ENCODE results near the gene ATXN10.
"Not testable (repeated sequence)": the region's sequence is repeated elsewhere in the genome, so short reads cannot be mapped to it uniquely, and the experiment has no call there.

DNA sequence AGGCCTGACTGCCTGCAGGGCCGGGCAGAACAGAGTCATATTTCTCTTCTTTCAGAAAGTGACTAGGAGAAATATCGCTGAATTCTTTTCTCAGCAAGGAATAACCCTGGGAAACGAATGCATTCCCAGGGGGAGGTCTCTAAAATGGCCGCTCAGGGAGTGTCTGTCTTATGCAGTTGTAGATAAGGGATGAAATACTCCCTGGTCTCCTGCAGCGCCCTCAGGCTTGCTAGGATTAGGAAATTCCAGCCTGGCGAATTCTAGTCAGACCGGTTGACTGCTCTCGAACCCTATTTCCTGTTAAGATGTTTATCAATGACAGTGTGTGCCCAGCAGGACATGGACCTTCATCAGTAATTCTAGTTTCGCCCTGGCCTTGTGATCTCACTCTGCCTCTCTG lies 124.4 kb downstream of the ATXN10 start:
- TF ChIP-seq, protein P1, sequence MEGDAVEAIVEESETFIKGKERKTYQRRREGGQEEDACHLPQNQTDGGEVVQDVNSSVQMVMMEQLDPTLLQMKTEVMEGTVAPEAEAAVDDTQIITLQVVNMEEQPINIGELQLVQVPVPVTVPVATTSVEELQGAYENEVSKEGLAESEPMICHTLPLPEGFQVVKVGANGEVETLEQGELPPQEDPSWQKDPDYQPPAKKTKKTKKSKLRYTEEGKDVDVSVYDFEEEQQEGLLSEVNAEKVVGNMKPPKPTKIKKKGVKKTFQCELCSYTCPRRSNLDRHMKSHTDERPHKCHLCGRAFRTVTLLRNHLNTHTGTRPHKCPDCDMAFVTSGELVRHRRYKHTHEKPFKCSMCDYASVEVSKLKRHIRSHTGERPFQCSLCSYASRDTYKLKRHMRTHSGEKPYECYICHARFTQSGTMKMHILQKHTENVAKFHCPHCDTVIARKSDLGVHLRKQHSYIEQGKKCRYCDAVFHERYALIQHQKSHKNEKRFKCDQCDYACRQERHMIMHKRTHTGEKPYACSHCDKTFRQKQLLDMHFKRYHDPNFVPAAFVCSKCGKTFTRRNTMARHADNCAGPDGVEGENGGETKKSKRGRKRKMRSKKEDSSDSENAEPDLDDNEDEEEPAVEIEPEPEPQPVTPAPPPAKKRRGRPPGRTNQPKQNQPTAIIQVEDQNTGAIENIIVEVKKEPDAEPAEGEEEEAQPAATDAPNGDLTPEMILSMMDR (conservative IDR thresholded peaks at IDR 0.05 in 1 of 2, IDR thresholded peaks at IDR 0.05 in 1 of 2; ENCODE audit: low read depth in 1 of 2, low read length in 2 of 2), result not testable (repeated sequence)
- not testable (repeated sequence) for TF ChIP-seq EZH2 (IDR thresholded peaks at IDR 0.05; ENCODE audit: low read length, missing control alignments)

Measured in fibroblast of lung (primary cell).